GM18868 (cell line): Measurements from ENCODE around the gene CPED1.
A peak's percentile ranks its signal among the peaks of the same experiment; 100 is the strongest.
"Not testable (repeated sequence)": the region's sequence is repeated elsewhere in the genome, so short reads cannot be mapped to it uniquely, and the experiment has no call there.

Experiments used
- ATAC-seq: cut with Tn5 transposase; IDR thresholded peaks from one replicate; pipeline ENCODE4 v1.9.1; 2021; ENCODE audit warnings: mild to moderate bottlenecking, moderate library complexity; ENCODE audit not compliant: unreplicated experiment

CPED1 gene

GRCh38 chr7:121059979-121060509 lies 71.5 kb downstream of the CPED1 start:
- ATAC-seq, result not testable (repeated sequence)

DNA sequence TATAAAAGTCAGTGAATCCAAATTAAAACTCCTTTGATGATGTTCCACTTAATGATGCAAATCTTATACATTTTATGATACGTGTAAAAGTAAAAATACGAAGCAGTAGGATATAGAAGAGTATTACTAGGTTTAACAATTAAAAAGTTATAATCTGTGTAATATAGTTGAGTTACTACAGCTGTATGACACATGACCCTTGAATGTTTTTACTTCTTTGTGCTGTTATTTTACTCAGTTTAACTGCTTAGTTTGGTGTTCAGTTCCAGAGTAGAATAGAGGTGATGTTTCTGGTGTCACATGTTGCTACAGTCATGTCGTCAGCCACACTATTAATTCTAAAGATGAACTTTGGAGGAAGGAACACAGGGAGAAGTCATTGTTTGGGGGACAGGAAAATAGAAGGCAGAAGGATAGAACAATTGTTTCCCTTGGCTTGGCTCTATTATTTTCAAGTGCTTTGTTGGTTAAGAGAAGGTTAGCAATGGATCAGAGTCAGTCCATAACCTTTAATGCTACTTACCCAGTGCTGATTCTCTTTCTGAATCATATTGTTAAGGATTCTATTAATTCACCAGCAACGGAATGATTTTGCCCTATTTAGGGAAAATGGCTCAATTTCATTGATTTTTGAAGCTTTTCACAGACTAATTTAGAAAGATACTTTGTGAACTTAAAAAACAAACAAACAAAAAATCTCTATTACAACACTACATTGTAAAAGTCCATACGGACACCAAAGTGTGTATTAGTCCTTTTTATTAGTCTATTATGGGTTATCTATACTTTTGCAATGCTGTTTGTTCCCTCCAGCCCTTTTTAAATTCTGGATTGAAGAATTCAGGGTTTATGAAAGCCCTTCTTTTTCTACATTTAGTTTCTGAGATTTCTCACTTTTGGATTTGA lies 73.4 kb downstream of the CPED1 start:
- ATAC-seq, result no peak

GRCh38 chr7:121062671-121063279 lies 74.3 kb downstream of the CPED1 start:
- no peak for ATAC-seq

- not testable (repeated sequence) for ATAC-seq
Measured at GRCh38 chr7:121067717-121068116, 79.2 kb downstream of the CPED1 start.

- ATAC-seq, result no peak
Measured at GRCh38 chr7:121069346-121070100, 81.0 kb downstream of the CPED1 start.

GRCh38 chr7:121071132-121071531 lies 82.6 kb downstream of the CPED1 start:
- ATAC-seq, result no peak

DNA sequence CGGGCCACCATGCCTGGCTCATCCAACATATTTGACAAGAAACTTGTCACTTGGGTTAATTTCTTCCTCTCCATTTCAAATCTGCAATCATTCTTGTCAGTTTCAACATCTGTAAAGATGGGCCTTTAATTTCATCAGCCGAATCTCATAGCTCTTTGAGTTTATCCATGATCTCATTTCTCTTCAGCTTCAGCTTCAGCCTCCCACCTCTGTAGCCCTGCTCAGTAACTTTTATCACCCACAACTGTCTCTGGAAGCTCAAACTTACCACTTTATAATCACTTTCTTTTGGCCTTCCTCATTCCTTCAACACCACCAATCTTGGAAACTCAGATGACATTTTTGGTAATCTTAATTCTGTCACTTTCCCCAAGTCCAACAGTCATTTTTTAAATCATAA lies 83.2 kb downstream of the CPED1 start:
- ATAC-seq, result no peak

DNA sequence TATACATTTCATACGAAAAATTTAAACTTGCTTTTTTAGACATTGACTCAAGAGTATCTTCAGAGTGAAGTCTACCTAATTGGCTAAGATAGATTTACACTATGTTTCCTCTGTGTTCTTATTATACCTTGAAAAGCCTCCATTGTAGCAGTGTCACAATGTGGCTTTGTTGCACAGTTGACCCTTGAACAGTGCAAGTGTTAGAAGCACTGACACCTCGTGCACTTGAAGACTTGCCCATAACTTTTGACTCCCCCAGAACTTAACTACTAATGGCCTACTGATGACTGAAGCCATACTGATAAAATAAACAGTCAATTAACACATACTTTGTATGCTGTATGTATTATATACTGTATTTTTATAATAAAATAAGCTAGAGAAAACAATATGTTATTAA lies 84.3 kb downstream of the CPED1 start:
- ATAC-seq, result no peak

- ATAC-seq, result no peak
Measured at GRCh38 chr7:121073463-121074099, 85.1 kb downstream of the CPED1 start.

DNA sequence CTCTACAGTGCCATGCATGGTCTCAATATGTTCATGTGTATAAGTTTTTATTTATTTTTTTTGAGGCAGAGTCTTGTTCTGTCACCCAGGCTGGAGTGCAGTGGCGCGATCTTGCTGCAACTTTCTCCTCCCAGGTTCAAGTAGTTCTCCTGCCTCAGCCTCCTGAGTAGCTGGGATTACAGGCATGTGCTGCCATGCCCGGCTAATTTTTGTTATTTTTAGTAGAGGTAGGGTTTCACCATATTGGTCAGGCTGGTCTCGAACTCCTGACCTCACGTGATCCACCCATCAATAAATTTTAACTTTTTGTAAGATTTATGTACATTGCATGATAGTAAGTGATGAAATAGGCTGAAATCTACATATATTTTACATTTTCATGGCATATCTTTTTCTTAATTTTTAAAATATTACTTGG lies 86.9 kb downstream of the CPED1 start:
- ATAC-seq, result not testable (repeated sequence)

GRCh38 chr7:121075952-121076349 lies 87.4 kb downstream of the CPED1 start:
- no peak for ATAC-seq

- peak; percentile 61 for ATAC-seq
Measured at GRCh38 chr7:121076350-121077164, 88.0 kb downstream of the CPED1 start.

DNA sequence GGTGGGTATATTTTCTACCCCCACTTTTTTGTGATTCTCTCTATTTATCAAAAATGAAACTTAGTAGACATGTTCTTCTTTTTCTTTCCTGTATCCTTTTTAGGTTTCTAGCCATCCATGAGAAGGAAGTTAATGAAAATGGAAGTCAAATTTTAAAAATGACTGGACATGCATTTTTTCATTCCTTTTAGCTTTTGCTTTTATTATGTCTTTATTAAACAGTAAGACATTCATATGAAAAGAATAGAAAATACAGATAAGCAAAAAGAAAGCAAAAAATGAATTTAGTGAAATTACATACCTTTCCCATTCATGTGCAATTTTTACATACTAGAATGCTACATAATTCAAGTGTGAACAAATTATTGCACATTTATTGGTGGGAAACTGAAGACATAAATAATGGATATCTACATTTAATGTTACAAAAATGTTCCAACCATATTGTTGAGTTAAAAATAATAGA lies 88.7 kb downstream of the CPED1 start:
- no peak for ATAC-seq

GRCh38 chr7:121078701-121079227 lies 90.3 kb downstream of the CPED1 start:
- ATAC-seq, result no peak

DNA sequence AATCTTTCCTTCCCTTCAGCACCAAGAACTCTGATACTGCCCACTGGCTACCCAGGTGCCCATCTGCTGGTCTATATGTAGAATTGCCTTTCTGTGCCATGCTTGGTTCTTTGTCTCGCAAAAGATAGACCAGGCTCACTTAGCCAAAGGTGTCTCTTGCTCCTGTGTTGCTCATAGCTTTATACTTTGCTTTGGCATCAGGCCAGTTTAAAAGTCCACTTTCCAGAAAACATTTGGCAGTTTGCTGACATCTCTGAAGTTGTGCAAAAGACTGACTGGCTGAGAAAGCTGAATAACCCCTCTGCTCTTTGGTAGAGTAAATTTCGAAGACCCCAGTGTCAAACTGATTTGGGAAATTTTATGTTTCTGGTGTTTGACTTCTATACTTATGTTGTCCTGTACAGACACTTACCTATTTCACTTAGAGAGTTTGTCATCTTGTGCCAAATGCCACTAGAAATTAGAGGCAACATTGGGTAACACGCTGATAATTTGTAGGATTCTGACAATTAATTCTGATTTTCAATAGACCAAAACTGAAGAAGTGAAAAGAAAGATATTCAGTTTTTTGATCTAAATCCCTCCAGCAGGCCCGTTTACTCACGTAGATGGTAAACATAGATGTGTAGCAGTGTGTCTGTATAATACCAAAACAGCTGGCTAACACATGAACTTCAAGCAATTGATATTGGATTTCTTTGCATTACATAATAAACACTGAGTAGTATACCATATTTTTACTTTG lies 91.1 kb downstream of the CPED1 start:
- no peak for ATAC-seq

GRCh38 chr7:121080257-121080912 lies 91.9 kb downstream of the CPED1 start:
- ATAC-seq, result no peak

GRCh38 chr7:121080913-121081326 lies 92.4 kb downstream of the CPED1 start:
- no peak for ATAC-seq

DNA sequence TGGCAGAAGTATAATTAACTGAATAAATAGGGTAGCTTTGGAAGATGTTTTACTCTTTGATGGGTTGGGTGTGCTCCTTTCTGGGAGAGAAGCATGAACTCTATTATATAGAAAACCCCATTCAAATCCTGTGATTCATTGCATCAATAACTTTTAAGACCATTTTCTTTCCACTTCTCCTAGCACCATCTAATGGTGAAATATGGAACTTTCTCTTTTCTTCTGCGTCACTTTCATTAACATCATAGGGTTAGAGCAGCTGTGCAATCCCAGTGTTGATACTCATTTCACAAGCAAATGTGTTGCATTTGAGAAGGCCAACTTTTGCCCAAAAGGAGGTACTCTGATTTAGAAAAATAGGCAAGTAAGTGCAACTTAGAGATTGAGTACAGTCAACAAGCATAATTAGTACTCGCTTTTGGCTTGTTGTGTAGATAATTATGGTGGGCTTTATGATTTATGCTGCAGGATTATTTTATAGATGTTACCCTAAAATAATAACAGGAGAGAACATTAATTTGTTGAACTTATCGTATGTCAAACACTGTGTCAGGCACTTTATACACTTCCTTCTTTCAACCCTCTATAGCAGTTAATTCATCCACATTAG lies 92.9 kb downstream of the CPED1 start:
- ATAC-seq, result peak; percentile 85
